HEK293 (cell line): ENCODE data around the gene NHS.

Source experiments
- FEZF1 ChIP-seq: fragments of 450-650 bp; formaldehyde crosslinking; IDR thresholded peaks from 2 replicates; pipeline ENCODE4 v1.5.1; 2016; ENCODE audit warnings: missing biosample characterization, missing genetic modification characterization
- GLIS1 ChIP-seq: fragments of 450-650 bp; formaldehyde crosslinking; IDR thresholded peaks from 2 replicates; pipeline ENCODE4 v1.5.1; 2016; ENCODE audit warnings: missing biosample characterization, missing genetic modification characterization
- KLF16 ChIP-seq: fragments of 450-650 bp; formaldehyde crosslinking; IDR thresholded peaks from 2 replicates; pipeline ENCODE4 v1.5.1; 2017; ENCODE audit warnings: missing biosample characterization, missing genetic modification characterization
- KLF9 ChIP-seq: fragments of 450-650 bp; formaldehyde crosslinking; IDR thresholded peaks from 2 replicates; pipeline ENCODE4 v1.5.1; 2016; ENCODE audit warnings: missing biosample characterization, missing genetic modification characterization, low read depth
- SALL2 ChIP-seq: fragments of 450-650 bp; formaldehyde crosslinking; IDR thresholded peaks from 2 replicates; pipeline ENCODE4 v1.5.0; 2017; ENCODE audit warnings: missing biosample characterization, mild to moderate bottlenecking, missing genetic modification characterization, borderline replicate concordance
- SCRT2 ChIP-seq: fragments of 450-650 bp; formaldehyde crosslinking; IDR thresholded peaks from 2 replicates; pipeline ENCODE4 v1.5.1; 2016; ENCODE audit warnings: missing biosample characterization, missing genetic modification characterization
- SP3 ChIP-seq: fragments of 450-650 bp; formaldehyde crosslinking; IDR thresholded peaks from 2 replicates; pipeline ENCODE4 v1.5.1; 2016; ENCODE audit warnings: missing biosample characterization, missing genetic modification characterization
- ZBTB1 ChIP-seq: fragments of 450-650 bp; formaldehyde crosslinking; IDR thresholded peaks from 2 replicates; pipeline ENCODE4 v1.5.1; 2016; ENCODE audit warnings: missing biosample characterization, missing genetic modification characterization
- ZFHX2 ChIP-seq: fragments of 450-650 bp; formaldehyde crosslinking; conservative IDR thresholded peaks from 2 replicates; pipeline ENCODE4 v1.5.1; 2016; ENCODE audit warnings: missing biosample characterization, missing genetic modification characterization
- ZNF121 ChIP-seq: fragments of 450-650 bp; formaldehyde crosslinking; IDR thresholded peaks from 2 replicates; pipeline ENCODE4 v1.5.1; 2016; ENCODE audit warnings: missing biosample characterization, missing genetic modification characterization
- ZNF133 ChIP-seq: fragments of 450-650 bp; formaldehyde crosslinking; IDR thresholded peaks from 2 replicates; pipeline ENCODE4 v1.5.1; 2016; ENCODE audit warnings: missing biosample characterization, missing genetic modification characterization
- ZNF155 ChIP-seq: fragments of 450-650 bp; formaldehyde crosslinking; IDR thresholded peaks from 2 replicates; pipeline ENCODE4 v1.5.1; 2016; ENCODE audit warnings: missing biosample characterization, missing genetic modification characterization
- ZNF292 ChIP-seq: fragments of 450-650 bp; formaldehyde crosslinking; IDR thresholded peaks from 2 replicates; pipeline ENCODE4 v1.5.1; 2016; ENCODE audit warnings: low read depth, missing biosample characterization, missing genetic modification characterization, borderline replicate concordance
- ZNF354C ChIP-seq: fragments of 450-650 bp; formaldehyde crosslinking; IDR thresholded peaks from 2 replicates; pipeline ENCODE4 v1.5.1; 2016; ENCODE audit warnings: missing biosample characterization, missing genetic modification characterization, low read depth, borderline replicate concordance
- ZNF548 ChIP-seq: fragments of 450-650 bp; formaldehyde crosslinking; IDR thresholded peaks from 2 replicates; pipeline ENCODE4 v1.5.1; 2016; ENCODE audit warnings: missing biosample characterization, missing genetic modification characterization
- ZNF560 ChIP-seq: fragments of 450-650 bp; formaldehyde crosslinking; IDR thresholded peaks from 2 replicates; pipeline ENCODE4 v1.5.1; 2017; ENCODE audit warnings: missing biosample characterization, missing genetic modification characterization, borderline replicate concordance
- ZNF623 ChIP-seq: fragments of 450-650 bp; formaldehyde crosslinking; IDR thresholded peaks from 2 replicates; pipeline ENCODE4 v1.5.1; 2016; ENCODE audit warnings: missing biosample characterization, missing genetic modification characterization
- ZNF624 ChIP-seq: fragments of 450-650 bp; formaldehyde crosslinking; IDR thresholded peaks from 2 replicates; pipeline ENCODE4 v1.5.1; 2017; ENCODE audit warnings: missing biosample characterization, missing genetic modification characterization
- ZNF629 ChIP-seq: fragments of 450-650 bp; formaldehyde crosslinking; IDR thresholded peaks from 2 replicates; pipeline ENCODE4 v1.5.1; 2017; ENCODE audit warnings: missing biosample characterization, missing genetic modification characterization
- ZNF785 ChIP-seq: fragments of 450-650 bp; formaldehyde crosslinking; IDR thresholded peaks from 2 replicates; pipeline ENCODE4 v1.5.1; 2016; ENCODE audit warnings: missing biosample characterization, missing genetic modification characterization
- TF ChIP-seq, protein P1 (sequence below): fragments of 450-650 bp; formaldehyde crosslinking; IDR thresholded peaks from 2 replicates; pipeline ENCODE4 v1.5.1; 2016; ENCODE audit warnings: missing biosample characterization, missing genetic modification characterization
- TF ChIP-seq, protein P2 (sequence below): IDR thresholded peaks from 2 replicates; pipeline ENCODE4 v1.6.1; 2011; ENCODE audit warnings: mild to moderate bottlenecking, low read depth, low read length, borderline replicate concordance
- TF ChIP-seq, protein P3 (sequence below): fragments of 450-650 bp; formaldehyde crosslinking; IDR thresholded peaks from 2 replicates; pipeline ENCODE4 v1.5.1; 2016; ENCODE audit warnings: missing biosample characterization, missing genetic modification characterization, low read depth
- TF ChIP-seq, protein P4 (sequence below): fragments of 450-650 bp; formaldehyde crosslinking; IDR thresholded peaks from 2 replicates; pipeline ENCODE4 v1.5.1; 2017; ENCODE audit warnings: missing biosample characterization, missing genetic modification characterization
- TF ChIP-seq, protein P5 (sequence below): fragments of 450-650 bp; formaldehyde crosslinking; IDR thresholded peaks from 2 replicates; pipeline ENCODE4 v1.5.1; 2017; ENCODE audit warnings: missing biosample characterization, missing genetic modification characterization
- TF ChIP-seq, protein P6 (sequence below): fragments of 450-650 bp; formaldehyde crosslinking; IDR thresholded peaks from 2 replicates; pipeline ENCODE4 v1.5.1; 2016; ENCODE audit warnings: missing biosample characterization, missing genetic modification characterization

The NHS gene

DNA sequence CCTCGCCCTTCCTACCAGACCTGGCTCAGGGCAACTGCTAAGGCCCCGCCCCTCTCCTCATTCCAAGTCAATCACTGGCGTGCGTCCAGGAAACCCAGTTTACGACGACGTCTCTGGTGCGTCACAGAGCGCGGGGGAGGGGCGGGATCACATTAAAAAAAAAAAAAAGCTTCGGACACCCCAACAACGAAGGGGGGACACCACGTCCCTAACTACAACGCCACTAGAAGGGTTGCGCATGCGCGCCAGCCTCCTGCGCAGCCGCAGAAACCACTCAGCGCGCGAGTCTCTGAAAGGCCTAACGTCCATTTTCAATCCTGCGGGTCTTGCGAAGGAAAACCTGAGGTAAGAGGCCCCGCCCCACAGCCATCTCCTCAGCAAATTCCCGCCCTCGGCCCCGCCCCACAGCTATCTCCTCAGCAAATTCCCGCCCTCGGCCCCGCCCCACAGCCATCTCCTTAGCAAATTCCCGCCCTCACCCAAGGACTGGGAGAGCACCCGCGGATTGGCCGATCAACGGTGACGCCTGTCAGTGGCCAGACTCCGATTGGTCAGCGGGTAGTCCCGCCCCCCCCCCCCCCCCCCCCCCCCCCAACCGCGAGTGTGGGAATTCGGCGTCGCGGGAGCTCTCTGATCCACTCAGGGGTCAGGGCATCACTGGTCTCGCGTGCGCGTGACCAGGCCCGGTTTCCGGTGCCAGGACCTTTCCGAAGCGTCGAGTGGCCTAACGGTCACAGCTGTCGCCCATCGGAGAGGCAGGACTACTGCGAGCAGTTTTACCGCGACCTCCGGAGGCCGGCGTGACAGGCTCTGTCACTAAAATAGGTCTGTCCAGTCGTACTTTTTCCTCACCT lies 362.1 kb downstream of the NHS start, which contains the start of gene SCML1 (continued):
- TF ChIP-seq, protein P1, sequence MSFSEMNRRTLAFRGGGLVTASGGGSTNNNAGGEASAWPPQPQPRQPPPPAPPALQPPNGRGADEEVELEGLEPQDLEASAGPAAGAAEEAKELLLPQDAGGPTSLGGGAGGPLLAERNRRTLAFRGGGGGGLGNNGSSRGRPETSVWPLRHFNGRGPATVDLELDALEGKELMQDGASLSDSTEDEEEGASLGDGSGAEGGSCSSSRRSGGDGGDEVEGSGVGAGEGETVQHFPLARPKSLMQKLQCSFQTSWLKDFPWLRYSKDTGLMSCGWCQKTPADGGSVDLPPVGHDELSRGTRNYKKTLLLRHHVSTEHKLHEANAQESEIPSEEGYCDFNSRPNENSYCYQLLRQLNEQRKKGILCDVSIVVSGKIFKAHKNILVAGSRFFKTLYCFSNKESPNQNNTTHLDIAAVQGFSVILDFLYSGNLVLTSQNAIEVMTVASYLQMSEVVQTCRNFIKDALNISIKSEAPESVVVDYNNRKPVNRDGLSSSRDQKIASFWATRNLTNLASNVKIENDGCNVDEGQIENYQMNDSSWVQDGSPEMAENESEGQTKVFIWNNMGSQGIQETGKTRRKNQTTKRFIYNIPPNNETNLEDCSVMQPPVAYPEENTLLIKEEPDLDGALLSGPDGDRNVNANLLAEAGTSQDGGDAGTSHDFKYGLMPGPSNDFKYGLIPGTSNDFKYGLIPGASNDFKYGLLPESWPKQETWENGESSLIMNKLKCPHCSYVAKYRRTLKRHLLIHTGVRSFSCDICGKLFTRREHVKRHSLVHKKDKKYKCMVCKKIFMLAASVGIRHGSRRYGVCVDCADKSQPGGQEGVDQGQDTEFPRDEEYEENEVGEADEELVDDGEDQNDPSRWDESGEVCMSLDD (tag by site-specific recombination): peak; percentile 99
- TF ChIP-seq, protein P2, sequence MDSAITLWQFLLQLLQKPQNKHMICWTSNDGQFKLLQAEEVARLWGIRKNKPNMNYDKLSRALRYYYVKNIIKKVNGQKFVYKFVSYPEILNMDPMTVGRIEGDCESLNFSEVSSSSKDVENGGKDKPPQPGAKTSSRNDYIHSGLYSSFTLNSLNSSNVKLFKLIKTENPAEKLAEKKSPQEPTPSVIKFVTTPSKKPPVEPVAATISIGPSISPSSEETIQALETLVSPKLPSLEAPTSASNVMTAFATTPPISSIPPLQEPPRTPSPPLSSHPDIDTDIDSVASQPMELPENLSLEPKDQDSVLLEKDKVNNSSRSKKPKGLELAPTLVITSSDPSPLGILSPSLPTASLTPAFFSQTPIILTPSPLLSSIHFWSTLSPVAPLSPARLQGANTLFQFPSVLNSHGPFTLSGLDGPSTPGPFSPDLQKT: no peak
- TF ChIP-seq ZNF133 (tag by site-specific recombination): no peak
- TF ChIP-seq ZNF629 (tag by site-specific recombination): peak; percentile 95
- TF ChIP-seq ZNF121 (tag by site-specific recombination): no peak
- no peak for TF ChIP-seq KLF16 (tag by site-specific recombination)
- no peak for TF ChIP-seq ZNF292 (tag by site-specific recombination)
- TF ChIP-seq, protein P3, sequence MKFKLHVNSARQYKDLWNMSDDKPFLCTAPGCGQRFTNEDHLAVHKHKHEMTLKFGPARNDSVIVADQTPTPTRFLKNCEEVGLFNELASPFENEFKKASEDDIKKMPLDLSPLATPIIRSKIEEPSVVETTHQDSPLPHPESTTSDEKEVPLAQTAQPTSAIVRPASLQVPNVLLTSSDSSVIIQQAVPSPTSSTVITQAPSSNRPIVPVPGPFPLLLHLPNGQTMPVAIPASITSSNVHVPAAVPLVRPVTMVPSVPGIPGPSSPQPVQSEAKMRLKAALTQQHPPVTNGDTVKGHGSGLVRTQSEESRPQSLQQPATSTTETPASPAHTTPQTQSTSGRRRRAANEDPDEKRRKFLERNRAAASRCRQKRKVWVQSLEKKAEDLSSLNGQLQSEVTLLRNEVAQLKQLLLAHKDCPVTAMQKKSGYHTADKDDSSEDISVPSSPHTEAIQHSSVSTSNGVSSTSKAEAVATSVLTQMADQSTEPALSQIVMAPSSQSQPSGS (tag by site-specific recombination): no peak
- TF ChIP-seq ZNF548 (tag by site-specific recombination): no peak
- TF ChIP-seq FEZF1 (tag by site-specific recombination): no peak
- peak; percentile 24 for TF ChIP-seq GLIS1 (tag by site-specific recombination)
- no peak for TF ChIP-seq ZNF623 (tag by site-specific recombination)
- no peak for TF ChIP-seq ZNF354C (tag by site-specific recombination)
- TF ChIP-seq ZNF155: no peak
- TF ChIP-seq, protein P4, sequence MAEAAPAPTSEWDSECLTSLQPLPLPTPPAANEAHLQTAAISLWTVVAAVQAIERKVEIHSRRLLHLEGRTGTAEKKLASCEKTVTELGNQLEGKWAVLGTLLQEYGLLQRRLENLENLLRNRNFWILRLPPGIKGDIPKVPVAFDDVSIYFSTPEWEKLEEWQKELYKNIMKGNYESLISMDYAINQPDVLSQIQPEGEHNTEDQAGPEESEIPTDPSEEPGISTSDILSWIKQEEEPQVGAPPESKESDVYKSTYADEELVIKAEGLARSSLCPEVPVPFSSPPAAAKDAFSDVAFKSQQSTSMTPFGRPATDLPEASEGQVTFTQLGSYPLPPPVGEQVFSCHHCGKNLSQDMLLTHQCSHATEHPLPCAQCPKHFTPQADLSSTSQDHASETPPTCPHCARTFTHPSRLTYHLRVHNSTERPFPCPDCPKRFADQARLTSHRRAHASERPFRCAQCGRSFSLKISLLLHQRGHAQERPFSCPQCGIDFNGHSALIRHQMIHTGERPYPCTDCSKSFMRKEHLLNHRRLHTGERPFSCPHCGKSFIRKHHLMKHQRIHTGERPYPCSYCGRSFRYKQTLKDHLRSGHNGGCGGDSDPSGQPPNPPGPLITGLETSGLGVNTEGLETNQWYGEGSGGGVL (tag by site-specific recombination): no peak
- TF ChIP-seq ZNF785 (tag by site-specific recombination): no peak
- no peak for TF ChIP-seq SCRT2 (tag by site-specific recombination)
- TF ChIP-seq ZNF624: no peak
- no peak for TF ChIP-seq ZNF560 (tag by site-specific recombination)
- TF ChIP-seq ZFHX2 (tag by site-specific recombination): no peak; the same call in 1 of the 2 replicates
- no peak for TF ChIP-seq SALL2 (tag by site-specific recombination)
- TF ChIP-seq, protein P5, sequence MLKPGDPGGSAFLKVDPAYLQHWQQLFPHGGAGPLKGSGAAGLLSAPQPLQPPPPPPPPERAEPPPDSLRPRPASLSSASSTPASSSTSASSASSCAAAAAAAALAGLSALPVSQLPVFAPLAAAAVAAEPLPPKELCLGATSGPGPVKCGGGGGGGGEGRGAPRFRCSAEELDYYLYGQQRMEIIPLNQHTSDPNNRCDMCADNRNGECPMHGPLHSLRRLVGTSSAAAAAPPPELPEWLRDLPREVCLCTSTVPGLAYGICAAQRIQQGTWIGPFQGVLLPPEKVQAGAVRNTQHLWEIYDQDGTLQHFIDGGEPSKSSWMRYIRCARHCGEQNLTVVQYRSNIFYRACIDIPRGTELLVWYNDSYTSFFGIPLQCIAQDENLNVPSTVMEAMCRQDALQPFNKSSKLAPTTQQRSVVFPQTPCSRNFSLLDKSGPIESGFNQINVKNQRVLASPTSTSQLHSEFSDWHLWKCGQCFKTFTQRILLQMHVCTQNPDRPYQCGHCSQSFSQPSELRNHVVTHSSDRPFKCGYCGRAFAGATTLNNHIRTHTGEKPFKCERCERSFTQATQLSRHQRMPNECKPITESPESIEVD: no peak
- no peak; the same call in 1 of the 2 replicates for TF ChIP-seq KLF9 (tag by site-specific recombination)
- TF ChIP-seq ZBTB1 (tag by site-specific recombination): no peak
- peak; percentile 71 for TF ChIP-seq SP3 (tag by site-specific recombination)
- TF ChIP-seq, protein P6, sequence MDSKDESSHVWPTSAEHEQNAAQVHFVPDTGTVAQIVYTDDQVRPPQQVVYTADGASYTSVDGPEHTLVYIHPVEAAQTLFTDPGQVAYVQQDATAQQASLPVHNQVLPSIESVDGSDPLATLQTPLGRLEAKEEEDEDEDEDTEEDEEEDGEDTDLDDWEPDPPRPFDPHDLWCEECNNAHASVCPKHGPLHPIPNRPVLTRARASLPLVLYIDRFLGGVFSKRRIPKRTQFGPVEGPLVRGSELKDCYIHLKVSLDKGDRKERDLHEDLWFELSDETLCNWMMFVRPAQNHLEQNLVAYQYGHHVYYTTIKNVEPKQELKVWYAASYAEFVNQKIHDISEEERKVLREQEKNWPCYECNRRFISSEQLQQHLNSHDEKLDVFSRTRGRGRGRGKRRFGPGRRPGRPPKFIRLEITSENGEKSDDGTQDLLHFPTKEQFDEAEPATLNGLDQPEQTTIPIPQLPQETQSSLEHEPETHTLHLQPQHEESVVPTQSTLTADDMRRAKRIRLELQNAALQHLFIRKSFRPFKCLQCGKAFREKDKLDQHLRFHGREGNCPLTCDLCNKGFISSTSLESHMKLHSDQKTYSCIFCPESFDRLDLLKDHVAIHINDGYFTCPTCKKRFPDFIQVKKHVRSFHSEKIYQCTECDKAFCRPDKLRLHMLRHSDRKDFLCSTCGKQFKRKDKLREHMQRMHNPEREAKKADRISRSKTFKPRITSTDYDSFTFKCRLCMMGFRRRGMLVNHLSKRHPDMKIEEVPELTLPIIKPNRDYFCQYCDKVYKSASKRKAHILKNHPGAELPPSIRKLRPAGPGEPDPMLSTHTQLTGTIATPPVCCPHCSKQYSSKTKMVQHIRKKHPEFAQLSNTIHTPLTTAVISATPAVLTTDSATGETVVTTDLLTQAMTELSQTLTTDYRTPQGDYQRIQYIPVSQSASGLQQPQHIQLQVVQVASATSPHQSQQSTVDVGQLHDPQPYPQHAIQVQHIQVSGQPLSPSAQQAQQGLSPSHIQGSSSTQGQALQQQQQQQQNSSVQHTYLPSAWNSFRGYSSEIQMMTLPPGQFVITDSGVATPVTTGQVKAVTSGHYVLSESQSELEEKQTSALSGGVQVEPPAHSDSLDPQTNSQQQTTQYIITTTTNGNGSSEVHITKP (tag by site-specific recombination): peak; percentile 76
